H54 (cell line): Measurements from ENCODE around the gene FFAR2.
"Not testable (repeated sequence)": the region's sequence is repeated elsewhere in the genome, so short reads cannot be mapped to it uniquely, and the experiment has no call there.

Experiments
- DNase-seq: peaks from one replicate; pipeline ENCODE4 v3.0.0; 2011; ENCODE audit warnings: low spot score, mixed read lengths; ENCODE audit not compliant: insufficient read length
- FAIRE-seq: peaks from 3 replicates; lab custom pipeline; 2011; peaks lifted over from hg19 to GRCh38; lab: Jason Lieb, UNC
- POLR2A ChIP-seq: IDR thresholded peaks from 2 replicates; pipeline ENCODE4 v1.6.1; 2011; ENCODE audit warnings: low read depth, mild to moderate bottlenecking, low read length

Gene FFAR2

GRCh38 chr19:35455616-35456201 lies 7.7 kb downstream of the FFAR2 start:
- DNase-seq (no peak), FAIRE-seq (no peak)
- no peak for TF ChIP-seq POLR2A

- no peak for TF ChIP-seq POLR2A
- FAIRE-seq (no peak), DNase-seq (no peak)
These were observed 9.1 kb downstream of the FFAR2 start for GRCh38 chr19:35457173-35457572.

GRCh38 chr19:35458192-35458591 lies 10.1 kb downstream of the FFAR2 start:
- FAIRE-seq (no peak), DNase-seq (no peak)
- no peak for TF ChIP-seq POLR2A

- no peak for TF ChIP-seq POLR2A
- DNase-seq = no peak
- no peak for FAIRE-seq
These were observed 10.8 kb downstream of the FFAR2 start for GRCh38 chr19:35458731-35459391.

- TF ChIP-seq POLR2A = no peak
- no peak for DNase-seq
- FAIRE-seq = no peak
These were observed 11.5 kb downstream of the FFAR2 start for GRCh38 chr19:35459414-35460082.

GRCh38 chr19:35460608-35461007 lies 12.6 kb downstream of the FFAR2 start:
- FAIRE-seq = no peak
- no peak for DNase-seq
- TF ChIP-seq POLR2A = no peak

GRCh38 chr19:35461060-35461459 lies 13.0 kb downstream of the FFAR2 start:
- no peak for TF ChIP-seq POLR2A
- no peak for DNase-seq
- no peak for FAIRE-seq

- not testable (repeated sequence) for FAIRE-seq, DNase-seq
These were observed 13.7 kb downstream of the FFAR2 start for GRCh38 chr19:35461788-35462187.

- DNase-seq (no peak), FAIRE-seq (no peak)
- no peak for TF ChIP-seq POLR2A
These were observed 14.5 kb downstream of the FFAR2 start for GRCh38 chr19:35462476-35462953.

GRCh38 chr19:35462956-35463355 lies 14.9 kb downstream of the FFAR2 start:
- not testable (repeated sequence) for FAIRE-seq, DNase-seq

- no peak for TF ChIP-seq POLR2A
- FAIRE-seq = no peak
- DNase-seq = no peak
These were observed 18.2 kb downstream of the FFAR2 start for GRCh38 chr19:35466259-35466658.

GRCh38 chr19:35468637-35469036 lies 20.6 kb downstream of the FFAR2 start:
- DNase-seq = peak; percentile 70
- no peak for TF ChIP-seq POLR2A
- peak; percentile 43 for FAIRE-seq

- DNase-seq (no peak), FAIRE-seq (no peak)
- no peak for TF ChIP-seq POLR2A
These were observed 22.1 kb downstream of the FFAR2 start for GRCh38 chr19:35470128-35470527.

- DNase-seq, FAIRE-seq: not testable (repeated sequence)
These were observed 23.0 kb downstream of the FFAR2 start for GRCh38 chr19:35471075-35471474.

GRCh38 chr19:35471946-35472345 lies 23.9 kb downstream of the FFAR2 start:
- TF ChIP-seq POLR2A = no peak
- FAIRE-seq (no peak), DNase-seq (no peak)
